ENCODE data around the gene MTERF1.

MTERF1 gene, protein sequence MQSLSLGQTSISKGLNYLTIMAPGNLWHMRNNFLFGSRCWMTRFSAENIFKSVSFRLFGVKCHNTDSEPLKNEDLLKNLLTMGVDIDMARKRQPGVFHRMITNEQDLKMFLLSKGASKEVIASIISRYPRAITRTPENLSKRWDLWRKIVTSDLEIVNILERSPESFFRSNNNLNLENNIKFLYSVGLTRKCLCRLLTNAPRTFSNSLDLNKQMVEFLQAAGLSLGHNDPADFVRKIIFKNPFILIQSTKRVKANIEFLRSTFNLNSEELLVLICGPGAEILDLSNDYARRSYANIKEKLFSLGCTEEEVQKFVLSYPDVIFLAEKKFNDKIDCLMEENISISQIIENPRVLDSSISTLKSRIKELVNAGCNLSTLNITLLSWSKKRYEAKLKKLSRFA

DNA sequence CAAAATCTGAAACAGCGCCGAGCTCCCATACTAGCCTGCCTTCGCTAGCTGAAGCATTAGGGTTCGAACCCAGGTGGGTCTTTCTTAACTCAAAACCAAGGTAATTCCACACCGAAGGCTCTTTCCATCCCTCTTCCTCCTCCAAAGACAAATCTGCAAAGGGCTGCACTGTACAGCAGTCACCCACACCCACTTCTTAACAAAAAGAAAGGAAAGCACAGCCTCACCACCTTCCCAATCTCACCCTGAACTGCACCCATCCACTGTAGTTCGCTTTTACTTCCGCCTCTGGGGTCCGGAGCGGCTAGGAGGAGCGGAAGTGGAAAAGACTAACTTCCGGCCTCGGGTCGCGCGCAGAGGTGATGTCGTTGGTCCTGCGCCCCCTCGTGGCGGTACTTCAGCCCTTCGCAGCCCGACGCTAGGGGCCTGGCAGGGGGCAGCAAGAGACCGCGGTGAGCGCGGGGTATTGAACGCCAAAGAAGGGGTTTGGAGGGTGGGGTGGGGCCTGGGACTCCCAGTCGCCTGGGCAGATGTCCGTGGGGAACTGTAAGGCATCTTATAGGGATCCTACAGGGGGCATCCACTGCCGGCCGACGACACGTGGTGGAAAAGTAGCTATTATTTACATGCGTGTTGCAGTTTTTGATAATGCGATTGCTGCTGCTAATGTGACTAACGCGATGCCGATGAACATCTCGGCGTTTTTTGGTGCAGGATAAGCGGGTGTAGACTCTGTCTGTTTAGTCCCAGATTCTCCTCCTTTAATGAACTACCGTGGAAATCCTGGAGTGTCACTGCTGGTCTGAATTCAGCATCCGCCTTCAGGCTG is at the start of gene MTERF1:
TSS of gene MTERF1 (minus strand) at position 290 of the 829 bp plus-strand sequence. CDS start 619 bp downstream, outside the sequence.
- in situ Hi-C loops (cut with HindIII; ENCODE audit: low pct_unique_long_range_greater_than_20kb, low sequenced_read_pairs), result no loop called here
- DNase-seq (ENCODE audit: low read depth in 1 of 2, low spot score in 1 of 2), result peak; percentile 56 to 90
- no peak for TF ChIP-seq JUND (IDR thresholded peaks at IDR 0.05; ENCODE audit: low read depth)

DNA sequence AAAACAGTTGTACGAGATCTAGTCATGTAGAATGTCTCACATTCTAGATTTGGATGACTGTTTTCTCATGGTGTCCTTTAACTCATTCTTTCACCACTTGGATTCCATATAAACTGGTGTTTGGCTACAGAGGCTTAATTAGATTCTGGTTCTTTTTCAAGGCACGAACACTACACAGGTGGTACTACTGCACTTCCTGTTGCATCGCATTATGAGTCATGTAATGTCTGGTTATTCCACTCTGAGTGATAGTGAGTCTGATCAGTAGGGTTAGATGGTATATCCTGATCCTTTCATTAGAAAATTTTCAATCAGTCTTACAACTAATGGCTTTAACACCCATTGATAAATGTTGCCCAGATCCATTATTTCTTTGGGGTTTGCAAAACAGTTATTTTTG is 49.0 kb upstream of the MTERF1 start:
- no peak for DNase-seq (ENCODE audit: low read depth in 1 of 2, low spot score in 1 of 2)
- no peak for TF ChIP-seq JUND (IDR thresholded peaks at IDR 0.05; ENCODE audit: low read depth)
- in situ Hi-C loops (cut with HindIII; ENCODE audit: low pct_unique_long_range_greater_than_20kb, low sequenced_read_pairs), result no loop called here

- no peak for DNase-seq (ENCODE audit: low read depth in 1 of 2, low spot score in 1 of 2)
- TF ChIP-seq JUND (IDR thresholded peaks at IDR 0.05; ENCODE audit: low read depth), result no peak
- in situ Hi-C loops (cut with HindIII; ENCODE audit: low pct_unique_long_range_greater_than_20kb, low sequenced_read_pairs), result no loop called here
These were observed 47.4 kb upstream of the MTERF1 start for GRCh38 chr7:91927912-91928311.

- no peak for DNase-seq (ENCODE audit: low read depth in 1 of 2, low spot score in 1 of 2)
- in situ Hi-C loops (cut with HindIII; ENCODE audit: low pct_unique_long_range_greater_than_20kb, low sequenced_read_pairs), result no loop called here
- TF ChIP-seq JUND (IDR thresholded peaks at IDR 0.05; ENCODE audit: low read depth), result no peak
These were observed 42.4 kb upstream of the MTERF1 start for GRCh38 chr7:91922857-91923256.

- DNase-seq (ENCODE audit: low read depth in 1 of 2, low spot score in 1 of 2), result no peak
- in situ Hi-C loops (cut with HindIII; ENCODE audit: low pct_unique_long_range_greater_than_20kb, low sequenced_read_pairs), result no loop called here
- no peak for TF ChIP-seq JUND (IDR thresholded peaks at IDR 0.05; ENCODE audit: low read depth)
These were observed 37.9 kb upstream of the MTERF1 start for GRCh38 chr7:91918356-91918755.

DNA sequence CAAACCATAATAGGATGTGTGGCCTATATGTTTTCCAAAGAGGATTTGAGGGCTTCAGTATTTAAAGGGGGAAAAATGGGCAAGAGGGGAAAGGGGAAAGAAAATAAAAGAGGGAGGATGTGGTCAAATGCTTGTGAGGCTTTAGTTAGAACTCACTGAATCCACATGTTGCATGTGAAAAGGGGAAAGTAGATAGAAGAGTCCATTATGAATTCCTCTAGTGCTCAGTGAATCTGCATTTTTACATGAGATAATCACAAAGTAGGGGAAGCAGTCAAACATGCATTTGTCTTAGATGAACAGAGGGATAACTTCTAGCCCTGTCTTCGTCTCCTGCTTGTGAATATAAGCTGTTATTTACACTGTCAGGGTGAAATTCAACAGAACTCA is 35.5 kb upstream of the MTERF1 start:
- no peak for DNase-seq (ENCODE audit: low read depth in 1 of 2, low spot score in 1 of 2)
- TF ChIP-seq JUND (IDR thresholded peaks at IDR 0.05; ENCODE audit: low read depth), result no peak
- in situ Hi-C loops (cut with HindIII; ENCODE audit: low pct_unique_long_range_greater_than_20kb, low sequenced_read_pairs), result no loop called here

- in situ Hi-C loops (cut with HindIII; ENCODE audit: low pct_unique_long_range_greater_than_20kb, low sequenced_read_pairs), result no loop called here
- DNase-seq (ENCODE audit: low read depth in 1 of 2, low spot score in 1 of 2), result no peak
These were observed 35.0 kb upstream of the MTERF1 start for GRCh38 chr7:91915401-91916050.

GRCh38 chr7:91913612-91914011 is 33.1 kb upstream of the MTERF1 start:
- DNase-seq (ENCODE audit: low read depth in 1 of 2, low spot score in 1 of 2), result no peak
- no peak for TF ChIP-seq JUND (IDR thresholded peaks at IDR 0.05; ENCODE audit: low read depth)
- in situ Hi-C loops (cut with HindIII; ENCODE audit: low pct_unique_long_range_greater_than_20kb, low sequenced_read_pairs), result no loop called here

More at GRCh38 chr7:91915401-91916050, 35.0 kb upstream of the MTERF1 start:
- no peak for TF ChIP-seq JUND (IDR thresholded peaks at IDR 0.05; ENCODE audit: low read depth)

- DNase-seq (ENCODE audit: low read depth in 1 of 2, low spot score in 1 of 2), result no peak
- in situ Hi-C loops (cut with HindIII; ENCODE audit: low pct_unique_long_range_greater_than_20kb, low sequenced_read_pairs), result no loop called here
- TF ChIP-seq JUND (IDR thresholded peaks at IDR 0.05; ENCODE audit: low read depth), result no peak
These were observed 32.0 kb upstream of the MTERF1 start for GRCh38 chr7:91912494-91912893.

GRCh38 chr7:91911121-91911520 is 30.6 kb upstream of the MTERF1 start:
- DNase-seq (ENCODE audit: low read depth in 1 of 2, low spot score in 1 of 2), result no peak
- in situ Hi-C loops (cut with HindIII; ENCODE audit: low pct_unique_long_range_greater_than_20kb, low sequenced_read_pairs), result no loop called here
- no peak for TF ChIP-seq JUND (IDR thresholded peaks at IDR 0.05; ENCODE audit: low read depth)

DNA sequence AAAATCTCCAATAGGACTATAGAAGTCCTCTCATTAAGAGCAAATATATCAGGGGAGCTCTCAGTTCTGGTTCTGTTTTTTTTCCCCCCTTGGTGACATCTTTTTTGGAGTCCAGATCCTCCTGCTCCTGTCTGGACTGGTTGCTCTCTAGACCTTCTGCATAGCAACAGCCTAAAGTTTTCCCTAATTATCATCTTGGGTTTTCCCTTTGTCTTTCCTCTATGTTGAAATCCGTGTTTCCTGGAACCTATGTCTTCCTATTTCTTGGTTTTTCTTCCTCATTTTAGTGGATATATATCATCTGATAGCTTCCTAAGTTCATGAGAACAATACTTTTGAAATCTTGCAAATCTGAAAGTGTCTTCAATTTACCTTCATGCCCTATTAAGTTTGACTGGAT is 29.7 kb upstream of the MTERF1 start:
- TF ChIP-seq JUND (IDR thresholded peaks at IDR 0.05; ENCODE audit: low read depth), result no peak
- in situ Hi-C loops (cut with HindIII; ENCODE audit: low pct_unique_long_range_greater_than_20kb, low sequenced_read_pairs), result no loop called here

GRCh38 chr7:91899563-91899962 is 19.1 kb upstream of the MTERF1 start:
- DNase-seq (ENCODE audit: low read depth in 1 of 2, low spot score in 1 of 2), result no peak
- in situ Hi-C loops (cut with HindIII; ENCODE audit: low pct_unique_long_range_greater_than_20kb, low sequenced_read_pairs), result no loop called here
- TF ChIP-seq JUND (IDR thresholded peaks at IDR 0.05; ENCODE audit: low read depth), result no peak

More for the DNA sequence above, 29.7 kb upstream of the MTERF1 start:
- DNase-seq (ENCODE audit: low read depth in 1 of 2, low spot score in 1 of 2), result no peak
